ENCODE data around the gene RIN3.

RIN3 gene

GRCh38 chr14:92716131-92716530 is 202.6 kb downstream of the RIN3 start:
- H3K4me1 Mint-ChIP-seq: peaks cover 27% of the 10 kb centered on the region
- TF ChIP-seq CTCF (IDR thresholded peaks at IDR 0.05): no peak
- no peak for DNase-seq
- no peaks in the 10 kb centered on the region for H3K27me3 Mint-ChIP-seq (ENCODE audit: low read depth, poor library complexity)
- no peak overlapping the region for H3K4me3 Mint-ChIP-seq
- H3K36me3 Mint-ChIP-seq (ENCODE audit: low read depth): peaks cover 12% of the 10 kb centered on the region
- peaks cover 2% of the 10 kb centered on the region for H3K9me3 Mint-ChIP-seq
- no peak overlapping the region for H3K27ac Mint-ChIP-seq

DNA sequence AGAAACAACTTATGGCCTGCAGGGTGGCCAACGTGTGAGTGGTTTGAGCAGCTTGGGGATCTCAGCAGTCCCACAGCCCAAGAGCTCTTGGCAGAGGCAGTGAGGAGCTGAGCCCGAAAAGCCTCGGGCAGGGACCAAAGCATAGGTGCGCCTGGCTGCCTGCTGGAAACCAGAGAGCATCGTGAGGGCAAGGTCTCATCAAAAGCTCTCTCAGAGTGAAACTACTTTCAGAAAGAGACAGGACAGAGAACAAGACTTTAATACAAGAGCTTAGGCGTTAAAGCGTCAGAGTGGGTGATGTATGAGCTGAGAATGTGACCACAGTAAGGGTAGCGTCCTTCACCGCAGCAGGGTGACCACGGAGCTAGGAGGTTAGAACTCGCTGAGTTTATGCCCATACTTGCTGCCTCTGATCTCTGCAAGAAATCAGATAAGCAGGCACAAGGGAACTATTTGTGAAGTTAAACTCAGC is 204.0 kb downstream of the RIN3 start:
- Mint-ChIP-seq H3K27me3 (ENCODE audit: low read depth, poor library complexity) (no peaks in the 10 kb centered on the region), H3K27ac (peak overlapping the region; percentile 60), H3K9me3 (peaks cover 11% of the 10 kb centered on the region), H3K36me3 (ENCODE audit: low read depth) (peaks cover 23% of the 10 kb centered on the region), H3K4me3 (peak overlapping the region; percentile 16), H3K4me1 (peaks cover 27% of the 10 kb centered on the region)
- DNase-seq: no peak
- no peak for TF ChIP-seq CTCF (IDR thresholded peaks at IDR 0.05)

GRCh38 chr14:92718664-92719063 is 205.1 kb downstream of the RIN3 start:
- peaks cover 32% of the 10 kb centered on the region for H3K36me3 Mint-ChIP-seq (ENCODE audit: low read depth)
- H3K4me1 Mint-ChIP-seq: peaks cover 27% of the 10 kb centered on the region
- H3K9me3 Mint-ChIP-seq: peaks cover 13% of the 10 kb centered on the region
- no peak for TF ChIP-seq CTCF (IDR thresholded peaks at IDR 0.05)
- H3K27me3 Mint-ChIP-seq (ENCODE audit: low read depth, poor library complexity): peaks cover 5% of the 10 kb centered on the region
- no peak overlapping the region for H3K4me3 Mint-ChIP-seq
- no peak overlapping the region for H3K27ac Mint-ChIP-seq
- no peak for DNase-seq

GRCh38 chr14:92719421-92719820 is 205.8 kb downstream of the RIN3 start:
- Mint-ChIP-seq H3K36me3 (ENCODE audit: low read depth) (peaks cover 38% of the 10 kb centered on the region), H3K4me1 (peaks cover 27% of the 10 kb centered on the region), H3K27me3 (ENCODE audit: low read depth, poor library complexity) (peaks cover 5% of the 10 kb centered on the region), H3K4me3 (no peak overlapping the region), H3K9me3 (peaks cover 13% of the 10 kb centered on the region), H3K27ac (no peak overlapping the region)
- no peak for TF ChIP-seq CTCF (IDR thresholded peaks at IDR 0.05)
- no peak for DNase-seq

GRCh38 chr14:92719890-92720323 is 206.3 kb downstream of the RIN3 start:
- no peak for DNase-seq
- peaks cover 13% of the 10 kb centered on the region for H3K9me3 Mint-ChIP-seq
- no peak for TF ChIP-seq CTCF (IDR thresholded peaks at IDR 0.05)
- H3K4me1 Mint-ChIP-seq: peaks cover 27% of the 10 kb centered on the region
- H3K36me3 Mint-ChIP-seq (ENCODE audit: low read depth): peaks cover 43% of the 10 kb centered on the region
- no peak overlapping the region for H3K27ac Mint-ChIP-seq
- no peak overlapping the region for H3K4me3 Mint-ChIP-seq
- H3K27me3 Mint-ChIP-seq (ENCODE audit: low read depth, poor library complexity): peaks cover 5% of the 10 kb centered on the region

- Mint-ChIP-seq H3K27ac (peak overlapping the region; percentile 50), H3K9me3 (peaks cover 17% of the 10 kb centered on the region), H3K27me3 (ENCODE audit: low read depth, poor library complexity) (peaks cover 5% of the 10 kb centered on the region), H3K4me3 (no peak overlapping the region), H3K4me1 (peaks cover 6% of the 10 kb centered on the region), H3K36me3 (ENCODE audit: low read depth) (peaks cover 59% of the 10 kb centered on the region)
- no peak for TF ChIP-seq CTCF (IDR thresholded peaks at IDR 0.05)
- no peak for DNase-seq
Measured at GRCh38 chr14:92724516-92725340, 211.1 kb downstream of the RIN3 start.
